ENCODE measurements around the gene CMC2.
A peak's percentile ranks its signal among the peaks of the same experiment; 100 is the strongest.

Gene CMC2

GRCh38 chr16:80974649-80975376 is 31.9 kb downstream of the CMC2 start:
- no peak for DNase-seq (ENCODE audit: low spot score)

GRCh38 chr16:80973991-80974390 is 32.7 kb downstream of the CMC2 start:
- no peak for DNase-seq (ENCODE audit: low spot score)

GRCh38 chr16:80972611-80973010 is 34.1 kb downstream of the CMC2 start:
- DNase-seq (ENCODE audit: low spot score), result no peak

DNA sequence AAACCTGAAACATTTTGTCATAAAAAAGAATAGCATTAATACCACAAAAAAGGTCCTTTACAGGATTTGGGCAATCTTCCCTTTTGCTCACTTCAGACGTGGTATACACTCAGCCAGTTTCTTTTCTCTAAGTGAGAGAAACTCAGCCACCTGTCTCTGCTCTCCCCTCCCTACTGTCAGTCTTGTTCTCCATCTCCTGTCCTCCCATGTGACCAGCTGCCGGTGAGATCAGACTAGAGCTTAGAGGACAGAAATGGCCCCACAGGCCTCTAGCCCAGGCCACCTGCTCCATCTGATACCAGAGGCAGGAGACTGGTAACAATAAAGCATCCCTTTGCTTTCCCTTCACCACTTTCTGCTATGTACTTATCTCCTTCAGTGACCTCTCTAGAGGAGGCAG is 34.9 kb downstream of the CMC2 start:
- DNase-seq (ENCODE audit: low spot score), result no peak

DNA sequence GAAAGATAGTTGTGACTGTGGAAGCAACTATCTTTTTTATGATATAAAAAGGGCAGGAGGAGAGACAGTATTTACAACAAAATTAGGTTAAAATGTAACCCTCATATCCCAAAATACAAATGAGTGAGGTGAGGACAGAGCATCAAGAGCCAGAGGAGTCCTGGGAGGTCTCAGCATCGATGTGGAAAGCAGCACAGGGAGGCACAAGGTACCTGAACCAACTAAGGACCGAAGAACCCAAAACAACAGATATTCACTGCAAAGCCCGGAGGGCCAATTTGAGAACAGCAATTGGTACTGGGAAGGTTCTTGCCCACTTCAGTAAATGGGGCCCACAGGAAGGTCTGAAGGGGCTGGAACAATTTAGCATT is 37.6 kb downstream of the CMC2 start:
- no peak for DNase-seq (ENCODE audit: low spot score)

- DNase-seq (ENCODE audit: low spot score), result no peak
Observed at GRCh38 chr16:80968386-80969113, 38.1 kb downstream of the CMC2 start.

DNA sequence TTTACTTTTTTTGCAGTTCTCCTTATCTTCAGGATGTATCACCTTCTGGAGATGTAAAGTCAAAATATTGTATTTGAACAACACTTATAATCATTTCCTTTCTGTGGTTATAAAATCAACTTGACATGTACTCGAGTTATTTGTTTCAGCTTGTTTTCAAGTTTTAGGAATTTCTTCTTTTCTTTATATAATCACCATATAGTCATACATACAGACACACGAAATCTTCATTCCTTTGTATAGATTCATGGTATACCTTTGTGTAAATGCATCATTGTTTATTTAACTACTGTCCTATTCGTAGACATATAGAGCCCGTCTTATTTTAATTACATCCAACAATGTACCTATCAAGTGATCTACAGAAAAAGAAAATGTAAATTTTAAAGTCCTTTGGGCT is 40.1 kb downstream of the CMC2 start:
- no peak for DNase-seq (ENCODE audit: low spot score)

- no peak for DNase-seq (ENCODE audit: low spot score)
Observed at GRCh38 chr16:80964351-80964750, 42.3 kb downstream of the CMC2 start.

DNA sequence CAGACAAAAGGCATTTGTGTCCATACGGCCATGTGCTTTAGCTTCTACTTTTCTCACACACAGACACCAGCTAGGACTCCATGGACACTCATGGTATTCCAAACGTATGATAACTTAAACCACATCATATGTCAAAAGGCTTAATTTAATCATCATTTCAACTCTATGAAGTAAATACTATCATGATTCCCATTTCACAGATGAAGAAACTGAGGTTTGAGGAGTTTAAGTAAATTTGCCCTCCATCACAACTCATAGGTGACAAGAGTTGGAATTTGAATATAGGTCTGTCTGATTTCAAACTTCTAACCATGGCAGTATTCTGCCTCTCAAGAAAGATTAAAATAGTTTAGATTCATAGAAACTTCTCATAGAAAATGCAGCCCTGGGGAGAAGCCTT is 43.8 kb downstream of the CMC2 start:
- no peak for DNase-seq (ENCODE audit: low spot score)

DNA sequence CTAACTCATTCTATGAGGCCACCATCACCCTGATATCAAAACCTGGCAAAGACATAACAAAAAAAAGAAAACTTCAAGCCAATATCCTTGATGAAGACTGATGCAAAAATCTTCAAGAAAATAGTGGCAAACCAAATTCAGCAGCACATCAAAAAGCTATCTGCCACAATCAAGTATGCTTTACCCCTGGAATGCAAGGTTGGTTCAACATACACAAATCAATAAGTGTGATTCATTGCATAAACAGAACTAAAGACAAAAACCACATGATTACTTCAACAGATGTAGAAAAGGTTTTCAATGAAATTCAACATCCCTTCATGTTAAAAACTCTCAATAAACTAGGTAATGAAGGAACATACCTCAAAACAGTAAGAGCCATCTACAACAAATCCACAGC is 48.4 kb downstream of the CMC2 start:
- no peak for DNase-seq (ENCODE audit: low spot score)

GRCh38 chr16:80954985-80955384 is 51.7 kb downstream of the CMC2 start:
- DNase-seq (ENCODE audit: low spot score), result no peak

DNA sequence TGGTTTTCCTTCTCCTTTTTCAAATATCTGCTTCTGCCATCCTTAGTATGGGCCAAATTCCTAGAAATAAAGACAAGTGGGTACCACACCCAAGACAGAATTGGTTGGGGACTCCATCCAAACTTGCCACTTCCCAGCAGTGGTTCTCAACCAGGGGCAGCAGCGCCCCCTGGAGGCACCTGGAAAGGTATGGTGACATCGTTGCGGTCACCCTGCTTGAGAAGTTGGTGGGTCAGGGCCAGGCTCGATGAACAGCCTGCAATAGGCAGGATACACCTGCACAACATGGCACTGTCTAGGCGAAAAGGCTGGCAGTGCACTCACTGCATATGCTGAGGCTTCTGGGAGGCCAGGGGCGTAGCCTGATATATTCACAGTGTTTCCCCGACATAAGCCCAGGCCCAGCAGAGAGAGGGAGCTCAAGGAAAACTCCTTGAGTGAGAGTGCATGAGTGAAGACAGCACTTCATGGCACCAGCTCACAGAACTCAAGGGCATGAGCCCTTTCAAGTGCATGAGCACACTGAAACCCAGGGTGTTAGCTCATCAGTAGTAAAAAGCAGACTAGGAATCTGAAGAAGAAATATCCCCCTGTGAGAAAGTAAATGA is 57.7 kb downstream of the CMC2 start:
- peak; percentile 6 for DNase-seq (ENCODE audit: low spot score)

GRCh38 chr16:80947708-80948625 is 58.7 kb downstream of the CMC2 start:
- DNase-seq (ENCODE audit: low spot score), result no peak

- no peak for DNase-seq (ENCODE audit: low spot score)
Observed at GRCh38 chr16:80947239-80947638, 59.4 kb downstream of the CMC2 start.

DNA sequence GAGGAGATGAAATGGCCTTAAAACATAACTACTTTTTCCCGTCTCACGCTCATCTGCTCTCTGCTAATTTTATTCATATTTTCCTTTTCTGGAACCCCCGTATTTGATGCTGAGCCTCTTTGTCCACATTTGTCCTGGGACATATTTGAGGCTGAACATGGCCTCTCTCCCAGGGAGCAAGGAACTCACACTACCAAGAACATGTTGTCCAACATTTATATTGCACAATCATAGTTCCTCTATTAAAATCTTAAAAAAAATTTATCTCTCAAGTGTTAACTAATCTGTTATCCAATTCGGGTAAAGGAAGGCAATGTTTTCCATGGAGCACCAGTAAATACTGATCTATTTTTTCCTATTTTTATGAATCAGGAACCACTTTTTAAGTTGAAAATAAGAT is 60.2 kb downstream of the CMC2 start:
- no peak for DNase-seq (ENCODE audit: low spot score)

- DNase-seq (ENCODE audit: low spot score), result no peak
Observed at GRCh38 chr16:80940069-80940856, 66.4 kb downstream of the CMC2 start.

DNA sequence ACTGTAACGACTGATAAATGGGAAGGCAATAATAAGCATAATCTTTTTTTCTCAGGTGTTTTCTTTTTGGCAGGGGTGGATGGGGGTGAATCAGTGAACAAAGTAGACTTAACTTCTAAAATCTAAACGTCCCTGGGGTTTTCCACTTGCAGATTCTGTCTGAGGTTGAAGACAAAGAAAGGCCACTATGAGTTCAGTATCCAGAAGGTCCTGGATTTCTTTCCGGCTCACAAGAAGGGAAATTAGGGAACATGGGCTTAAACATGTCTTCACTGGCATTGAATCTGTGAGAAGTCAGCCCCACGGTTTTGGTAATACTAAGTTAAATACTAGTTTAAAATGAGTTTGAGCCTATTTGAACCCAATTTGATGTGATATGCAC is 67.8 kb downstream of the CMC2 start:
- no peak for DNase-seq (ENCODE audit: low spot score)

DNA sequence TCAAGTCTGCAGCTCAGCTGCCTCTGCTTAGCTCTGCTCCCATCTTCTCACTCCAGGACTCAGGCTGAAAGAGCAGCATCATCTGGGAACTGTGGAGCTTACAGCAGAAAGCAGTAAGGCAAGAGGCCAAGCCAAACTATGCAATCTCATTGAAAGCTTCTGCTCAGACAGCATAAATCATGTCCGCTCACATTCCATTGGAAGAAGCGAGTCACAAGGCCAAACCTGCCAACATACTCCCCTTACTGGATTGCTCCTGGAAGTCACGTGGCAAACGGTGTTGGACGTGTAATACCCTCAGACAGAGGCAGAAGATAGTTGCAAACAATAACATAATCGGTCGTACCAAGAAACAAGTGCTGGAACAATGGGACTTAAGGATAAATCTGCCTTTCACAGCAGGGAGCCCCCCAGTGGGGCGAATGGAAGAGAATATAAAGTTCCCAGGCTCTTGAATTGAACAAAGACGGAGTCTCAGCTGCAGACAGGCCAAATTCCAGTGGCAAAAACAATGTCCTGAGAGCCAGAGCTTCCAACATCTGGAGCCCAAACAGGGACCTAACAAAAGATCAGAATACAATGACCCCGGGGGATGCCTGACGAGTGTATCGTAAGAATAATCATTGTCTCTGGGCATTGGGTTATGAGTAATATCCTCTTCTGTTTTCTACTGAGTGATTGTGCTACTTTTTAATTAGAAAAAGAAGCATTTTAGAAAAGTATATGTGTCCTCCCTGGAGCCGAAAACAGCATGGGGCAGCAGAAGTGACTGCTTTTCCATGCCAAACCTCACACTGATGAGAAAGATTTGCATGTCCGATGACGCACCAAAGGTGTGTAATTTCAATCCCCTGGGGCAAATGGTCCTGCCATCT is 68.4 kb downstream of the CMC2 start:
- DNase-seq (ENCODE audit: low spot score), result no peak

- DNase-seq (ENCODE audit: low spot score), result no peak
Observed at GRCh38 chr16:80936410-80936809, 70.3 kb downstream of the CMC2 start.

DNA sequence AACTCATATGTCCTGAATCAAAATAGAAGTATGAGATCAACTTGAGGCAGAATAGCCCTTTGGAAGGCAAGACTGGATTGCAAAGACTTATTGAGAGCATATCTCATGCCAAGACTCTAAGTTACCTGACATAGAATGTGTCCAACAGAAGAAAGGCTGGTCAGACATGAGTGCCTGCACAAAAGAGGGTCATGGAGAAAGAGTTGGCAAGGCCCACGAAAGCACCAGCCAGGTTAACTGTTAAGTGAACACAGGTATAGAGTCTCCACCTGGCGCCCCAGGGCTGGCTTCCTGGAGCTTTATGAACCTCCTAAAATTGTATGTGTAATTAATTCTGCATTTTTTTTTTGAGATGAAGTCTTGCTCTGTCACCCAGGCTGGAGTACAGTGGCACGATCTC is 71.0 kb downstream of the CMC2 start:
- DNase-seq (ENCODE audit: low spot score), result no peak

- DNase-seq (ENCODE audit: low spot score), result no peak
Observed at GRCh38 chr16:80932708-80933095, 74.0 kb downstream of the CMC2 start.

Data from CD4-positive, alpha-beta T cell treated with Interleukin-15 for 4 hours (primary cell).